Measurements from ENCODE around the gene MAP2K5.

MAP2K5 gene

GRCh38 chr15:67639591-67639990 is 97.1 kb downstream of the MAP2K5 start:
- TF ChIP-seq CTCF (IDR thresholded peaks at IDR 0.05; ENCODE audit: low read depth, low read length, missing control alignments): no peak
- DNase-seq (ENCODE audit: extremely low read depth, low read depth): no peak
- no peak overlapping the region for H3K4me3 ChIP-seq (replicated peaks; ENCODE audit: low read depth, low read length)

- no peak for DNase-seq (ENCODE audit: extremely low read depth, low read depth)
- no peak overlapping the region for H3K4me3 ChIP-seq (replicated peaks; ENCODE audit: low read depth, low read length)
- TF ChIP-seq CTCF (IDR thresholded peaks at IDR 0.05; ENCODE audit: low read depth, low read length, missing control alignments): no peak
Observed at GRCh38 chr15:67641453-67641852, 99.0 kb downstream of the MAP2K5 start.

GRCh38 chr15:67646847-67647246 is 104.3 kb downstream of the MAP2K5 start:
- DNase-seq (ENCODE audit: extremely low read depth, low read depth): no peak
- H3K4me3 ChIP-seq (replicated peaks; ENCODE audit: low read depth, low read length): no peak overlapping the region
- no peak for TF ChIP-seq CTCF (IDR thresholded peaks at IDR 0.05; ENCODE audit: low read depth, low read length, missing control alignments)

- no peak for DNase-seq (ENCODE audit: extremely low read depth, low read depth)
- no peak for TF ChIP-seq CTCF (IDR thresholded peaks at IDR 0.05; ENCODE audit: low read depth, low read length, missing control alignments)
- H3K4me3 ChIP-seq (replicated peaks; ENCODE audit: low read depth, low read length): no peak overlapping the region
Observed at GRCh38 chr15:67652586-67652985, 110.1 kb downstream of the MAP2K5 start.

GRCh38 chr15:67660446-67660845 is 117.9 kb downstream of the MAP2K5 start:
- no peak overlapping the region for H3K4me3 ChIP-seq (replicated peaks; ENCODE audit: low read depth, low read length)
- no peak for TF ChIP-seq CTCF (IDR thresholded peaks at IDR 0.05; ENCODE audit: low read depth, low read length, missing control alignments)
- DNase-seq (ENCODE audit: extremely low read depth, low read depth): no peak

GRCh38 chr15:67660874-67661606 is 118.5 kb downstream of the MAP2K5 start:
- no peak for TF ChIP-seq CTCF (IDR thresholded peaks at IDR 0.05; ENCODE audit: low read depth, low read length, missing control alignments)
- no peak overlapping the region for H3K4me3 ChIP-seq (replicated peaks; ENCODE audit: low read depth, low read length)

More at GRCh38 chr15:67660874-67661606, 118.5 kb downstream of the MAP2K5 start:
- DNase-seq (ENCODE audit: extremely low read depth, low read depth): no peak
